Measurements from ENCODE around the gene ART1.
"Not testable (repeated sequence)": the region's sequence is repeated elsewhere in the genome, so short reads cannot be mapped to it uniquely, and the experiment has no call there.

Gene ART1, protein sequence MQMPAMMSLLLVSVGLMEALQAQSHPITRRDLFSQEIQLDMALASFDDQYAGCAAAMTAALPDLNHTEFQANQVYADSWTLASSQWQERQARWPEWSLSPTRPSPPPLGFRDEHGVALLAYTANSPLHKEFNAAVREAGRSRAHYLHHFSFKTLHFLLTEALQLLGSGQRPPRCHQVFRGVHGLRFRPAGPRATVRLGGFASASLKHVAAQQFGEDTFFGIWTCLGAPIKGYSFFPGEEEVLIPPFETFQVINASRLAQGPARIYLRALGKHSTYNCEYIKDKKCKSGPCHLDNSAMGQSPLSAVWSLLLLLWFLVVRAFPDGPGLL
- total RNA-seq: 0 to 0.44 (median 0) reads per million in 17 experiments

DNA sequence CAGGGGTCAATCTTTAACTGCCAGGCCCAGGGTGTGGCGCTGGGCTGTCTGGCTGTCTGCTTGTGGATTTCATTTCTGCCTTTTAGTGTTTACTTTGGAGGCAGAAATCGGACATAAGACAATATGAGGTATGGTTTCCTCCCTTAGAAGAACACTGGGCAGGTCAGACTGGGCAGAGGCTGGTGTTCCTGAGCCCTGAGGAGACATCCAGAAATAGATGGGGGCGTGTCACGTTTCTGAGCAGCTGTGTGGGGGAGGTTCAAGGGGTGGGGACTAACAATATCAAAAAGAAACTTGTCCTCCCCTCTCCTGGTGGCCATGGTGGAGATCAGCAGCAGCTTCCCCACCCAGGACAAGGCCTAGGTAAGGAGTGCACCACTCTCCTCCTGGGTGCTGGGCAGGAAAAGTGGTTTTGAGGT, at the start of gene ART1:
ART1 (plus strand) TSS at position 312 of the 419 bp plus-strand sequence. CDS start 14,086 bp downstream, outside the sequence.
- no peak for DNase-seq

DNA sequence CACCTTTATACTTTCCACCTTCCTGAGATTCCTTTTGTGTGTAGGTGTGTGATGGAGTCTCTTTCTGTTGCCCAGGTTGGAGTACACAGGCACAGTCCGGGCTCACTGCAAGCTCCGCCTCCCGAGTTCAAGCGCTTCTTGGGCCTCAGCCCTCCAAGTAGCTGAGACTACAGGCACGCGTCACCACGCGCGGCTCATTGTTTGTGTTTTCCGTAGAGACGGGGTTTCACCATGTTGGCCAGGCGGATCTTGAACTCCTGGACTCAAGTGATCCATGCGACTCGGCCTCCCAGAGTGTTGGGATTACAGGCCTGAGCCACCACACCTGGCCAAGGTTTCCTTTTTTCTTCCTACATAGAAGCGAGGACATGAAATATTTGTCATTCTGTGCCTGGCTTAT, 47.2 kb upstream of the ART1 start:
- not testable (repeated sequence) for DNase-seq

DNA sequence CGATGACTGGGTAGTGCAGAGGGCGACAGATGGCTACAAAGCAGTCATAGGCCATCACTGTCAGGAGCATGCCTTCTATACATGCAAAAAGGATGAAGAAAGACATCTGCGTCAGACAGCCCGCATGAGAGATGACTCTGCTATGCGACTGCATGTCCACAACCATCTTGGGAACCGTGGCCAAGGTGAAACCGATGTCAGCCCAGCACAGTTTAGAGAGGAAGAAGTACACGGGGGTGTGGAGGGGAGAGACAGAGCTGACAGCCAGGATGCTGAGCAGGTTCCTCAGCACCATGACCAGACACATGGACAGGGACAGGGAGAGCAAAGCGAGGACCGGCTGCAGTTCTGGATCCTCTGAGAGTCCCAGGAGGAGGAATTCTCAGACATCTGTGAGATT, 44.7 kb upstream of the ART1 start:
- not testable (repeated sequence) for DNase-seq

DNA sequence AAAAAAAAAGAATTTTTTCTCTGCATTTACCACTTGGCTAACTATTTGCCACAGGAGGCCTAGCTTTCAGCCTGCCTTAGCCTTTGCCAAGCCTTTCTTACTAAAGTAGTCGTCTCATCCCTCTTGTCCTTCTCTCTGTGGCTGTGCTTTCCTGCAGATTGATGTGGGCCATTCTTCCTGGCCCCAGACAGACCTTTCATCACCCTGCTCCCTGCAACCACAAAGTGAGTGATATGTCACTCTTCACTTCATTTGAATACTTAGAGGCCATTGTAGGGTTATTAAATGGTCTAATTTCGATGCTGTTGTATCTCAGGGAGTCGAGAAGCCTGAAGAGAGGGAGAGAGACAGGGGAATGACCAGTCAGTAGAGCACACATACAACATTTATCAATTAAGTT, 40.8 kb upstream of the ART1 start:
- DNase-seq: no peak

DNA sequence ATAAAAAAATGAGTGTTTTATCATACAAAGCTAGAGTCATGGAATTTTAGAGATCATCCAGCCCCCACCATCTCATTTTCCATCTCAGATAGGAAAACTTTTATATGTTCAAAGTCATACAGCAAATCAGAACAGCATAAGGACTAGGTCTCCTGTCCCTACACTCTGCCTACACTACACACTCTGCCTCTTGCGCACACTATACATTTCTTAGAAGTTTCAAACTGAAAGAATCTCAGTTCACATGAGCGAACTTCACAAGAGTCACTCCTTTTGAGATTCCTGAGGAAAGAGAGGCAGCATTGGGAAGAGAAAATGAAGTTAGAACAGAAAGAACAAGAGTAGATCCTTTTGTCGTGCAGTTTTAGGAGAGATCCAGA, 39.7 kb upstream of the ART1 start:
- DNase-seq: no peak

DNA sequence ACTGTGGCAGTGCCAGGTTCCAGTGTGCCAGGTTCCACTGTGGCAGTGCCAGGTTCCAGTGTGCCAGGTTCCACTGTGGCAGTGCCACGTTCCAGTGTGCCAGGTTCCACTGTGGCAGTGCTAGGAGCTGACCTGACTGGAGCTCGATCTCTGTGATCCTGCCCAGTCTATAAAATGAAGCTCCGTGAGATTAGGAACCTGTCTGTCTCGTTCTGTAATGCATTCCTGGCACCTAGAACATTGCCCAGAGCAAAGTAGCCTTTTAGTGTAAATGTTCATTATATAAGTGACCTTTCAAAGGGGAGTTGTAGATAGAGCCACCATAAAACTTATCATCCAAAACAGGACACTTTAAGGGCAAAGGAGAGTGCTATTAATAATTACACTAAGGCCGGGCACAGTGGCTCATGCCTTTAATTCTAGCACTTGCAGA, 39.1 kb upstream of the ART1 start:
- no peak for DNase-seq

DNA sequence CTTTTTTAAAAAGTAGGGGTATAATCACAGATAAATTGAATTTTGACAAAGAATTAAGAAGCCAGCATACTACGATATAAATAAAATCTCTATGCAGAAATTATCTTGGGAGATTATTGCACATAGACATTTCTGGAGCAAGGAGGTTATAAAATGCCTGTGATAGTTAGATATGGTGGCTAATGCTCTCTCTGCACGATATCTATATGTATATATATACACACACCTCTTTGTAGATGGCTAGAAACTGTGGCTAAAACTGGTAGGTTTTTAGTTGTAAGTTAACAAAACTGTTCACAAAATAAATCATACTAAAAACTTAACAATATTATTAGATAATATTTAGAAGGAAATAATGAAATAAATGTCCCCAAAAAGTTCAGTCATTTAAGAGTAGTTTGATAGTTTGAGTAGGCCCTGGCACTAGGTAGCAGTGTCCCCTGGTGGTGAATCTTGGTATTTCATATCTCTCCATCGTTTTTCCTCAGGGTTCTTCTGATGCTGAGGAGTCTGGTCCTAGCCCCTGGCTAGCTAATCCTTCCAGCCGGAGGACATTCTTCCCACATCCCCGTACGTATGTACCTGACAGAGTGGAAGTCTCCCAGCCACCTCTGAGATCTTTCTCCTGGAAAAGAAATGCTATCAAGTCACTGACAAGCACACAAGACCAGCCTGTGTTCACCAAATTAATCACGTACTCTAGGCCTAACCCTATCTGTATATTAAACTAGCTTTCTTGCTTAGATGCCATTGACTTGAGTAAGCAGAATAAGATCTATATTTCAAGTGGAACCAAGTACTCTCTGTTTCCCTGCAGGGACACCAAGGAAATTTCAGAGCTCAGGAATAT, 35.3 kb upstream of the ART1 start:
- peak; percentile 53 to 69 (median 64) for DNase-seq

DNA sequence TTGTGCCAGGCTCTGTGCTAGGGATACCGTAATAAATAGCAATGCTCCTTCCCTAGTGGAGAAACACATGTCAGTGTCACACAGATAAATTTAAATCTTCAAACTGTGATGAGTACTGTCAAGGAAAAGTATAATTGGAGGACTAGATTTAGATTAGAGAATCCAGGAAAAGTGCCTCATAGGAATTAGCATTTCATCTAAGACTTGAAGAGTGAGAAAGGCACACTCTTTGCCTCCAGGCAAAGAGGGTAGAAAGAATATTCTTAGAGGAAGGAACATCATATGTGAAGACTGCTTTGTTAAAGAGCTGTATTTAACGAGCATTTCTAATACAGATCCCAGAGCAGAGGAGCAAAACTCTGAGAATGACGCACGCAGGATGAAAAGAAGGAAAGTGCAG, 34.1 kb upstream of the ART1 start:
- no peak for DNase-seq

DNA sequence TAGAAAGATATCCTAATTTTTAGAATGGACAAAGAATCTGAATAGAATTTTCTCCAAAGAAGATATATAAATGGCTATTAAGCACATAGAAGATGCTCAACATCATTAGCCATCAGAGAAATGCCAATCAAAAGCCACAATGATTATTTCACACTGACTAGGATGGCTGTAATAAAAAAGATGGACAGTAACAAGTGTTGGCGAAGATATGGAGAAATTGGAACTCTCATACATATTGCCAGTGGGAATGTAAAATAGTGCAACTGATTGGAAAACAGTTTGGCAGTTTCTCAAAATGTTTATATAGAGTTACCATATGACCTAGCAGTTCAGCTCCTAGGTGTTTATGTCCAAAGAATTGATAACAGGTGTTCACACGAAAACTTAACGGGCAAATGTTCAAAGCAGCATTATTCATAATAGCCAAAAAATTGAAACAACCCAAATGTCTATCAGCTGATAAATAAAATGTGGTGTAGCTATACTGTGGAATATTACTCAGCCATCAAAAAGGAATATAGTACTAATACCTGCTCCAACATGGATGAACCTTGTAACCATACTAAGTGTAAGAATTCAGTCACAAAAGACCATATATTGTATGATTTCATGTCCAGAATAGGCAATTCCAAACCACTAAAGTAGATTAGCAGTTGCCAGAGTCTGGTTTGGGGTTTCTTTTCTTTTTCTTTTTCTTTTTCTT, 32.8 kb upstream of the ART1 start:
- no peak for DNase-seq

DNA sequence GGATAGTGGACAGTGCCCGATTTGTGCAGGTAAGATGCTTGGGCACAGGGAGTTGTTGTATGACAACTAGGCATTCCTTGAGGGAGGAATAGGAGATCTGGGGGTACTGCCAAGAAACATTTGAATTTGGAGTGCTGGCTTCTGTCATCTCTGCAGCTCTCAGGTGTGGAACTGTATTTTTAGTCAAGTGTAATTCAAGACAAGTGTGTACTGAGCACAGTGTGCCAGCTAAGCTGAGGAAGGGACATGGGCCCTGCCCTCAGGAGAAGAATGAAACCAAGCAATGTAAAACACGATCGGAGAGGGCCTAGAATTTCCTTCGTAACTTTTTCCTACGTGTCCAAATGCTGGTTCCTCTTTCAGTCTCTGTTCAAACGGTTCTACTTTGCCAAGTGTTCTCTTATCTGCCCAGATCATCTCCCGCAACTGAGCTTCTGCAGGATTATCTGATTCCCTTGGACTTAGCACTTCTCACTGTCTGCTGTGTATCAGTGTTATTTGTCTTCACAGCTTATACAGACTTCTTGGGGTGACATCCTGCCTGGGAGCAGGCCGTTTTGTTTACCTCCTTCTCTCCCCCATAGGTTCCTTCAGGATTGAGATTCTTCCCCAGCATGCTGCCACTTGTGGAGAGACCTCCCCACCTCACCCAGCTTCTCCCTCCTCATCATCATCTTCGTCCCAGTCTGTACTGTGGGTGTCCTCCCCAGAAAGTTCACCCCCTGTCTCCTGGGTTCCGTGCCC, 30.8 kb upstream of the ART1 start:
- peak; percentile 44 to 65 (median 53) for DNase-seq

DNA sequence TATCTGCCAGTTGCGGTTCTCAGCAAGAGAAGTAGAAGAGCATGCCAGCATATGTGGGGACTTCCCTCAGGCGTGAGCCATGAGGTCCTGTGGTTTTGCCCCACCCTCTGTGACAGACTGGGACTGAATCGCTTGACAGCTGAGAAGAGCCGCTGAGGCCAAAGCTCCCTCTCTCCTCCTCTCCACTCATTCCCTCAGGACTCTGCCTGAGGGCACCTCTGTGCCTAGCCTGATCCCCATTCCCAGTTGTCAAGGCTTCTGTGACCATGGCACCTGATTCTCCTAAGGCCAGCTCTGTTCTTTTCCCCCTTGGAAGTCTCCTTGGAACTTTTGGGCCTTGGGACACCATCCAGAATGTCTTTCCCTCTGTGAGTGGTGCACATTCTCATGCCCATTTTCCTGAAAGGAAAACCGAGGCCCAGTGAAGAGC, 30.2 kb upstream of the ART1 start:
- DNase-seq: peak; percentile 70 to 87 (median 84)

DNA sequence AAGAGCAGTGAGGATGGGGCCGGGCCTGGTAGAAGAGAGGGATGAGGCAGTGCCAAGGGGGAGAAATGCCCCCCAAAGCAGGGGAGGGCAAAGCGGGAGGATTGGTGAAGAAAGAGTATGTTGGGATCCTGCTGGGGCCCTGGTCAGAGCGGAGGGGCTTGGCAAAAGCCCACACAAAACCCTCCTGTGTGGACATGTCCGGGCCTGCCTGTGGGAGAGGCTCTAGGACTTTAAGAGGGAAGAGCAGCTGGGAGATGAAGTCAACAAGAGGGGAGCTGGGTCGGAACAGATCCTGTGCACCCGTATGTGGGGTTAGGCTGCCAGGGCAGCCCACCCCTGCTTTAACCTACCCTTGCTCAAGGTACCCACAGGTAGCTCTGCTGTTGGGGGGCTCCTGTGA, 28.9 kb upstream of the ART1 start:
- no peak for DNase-seq

DNA sequence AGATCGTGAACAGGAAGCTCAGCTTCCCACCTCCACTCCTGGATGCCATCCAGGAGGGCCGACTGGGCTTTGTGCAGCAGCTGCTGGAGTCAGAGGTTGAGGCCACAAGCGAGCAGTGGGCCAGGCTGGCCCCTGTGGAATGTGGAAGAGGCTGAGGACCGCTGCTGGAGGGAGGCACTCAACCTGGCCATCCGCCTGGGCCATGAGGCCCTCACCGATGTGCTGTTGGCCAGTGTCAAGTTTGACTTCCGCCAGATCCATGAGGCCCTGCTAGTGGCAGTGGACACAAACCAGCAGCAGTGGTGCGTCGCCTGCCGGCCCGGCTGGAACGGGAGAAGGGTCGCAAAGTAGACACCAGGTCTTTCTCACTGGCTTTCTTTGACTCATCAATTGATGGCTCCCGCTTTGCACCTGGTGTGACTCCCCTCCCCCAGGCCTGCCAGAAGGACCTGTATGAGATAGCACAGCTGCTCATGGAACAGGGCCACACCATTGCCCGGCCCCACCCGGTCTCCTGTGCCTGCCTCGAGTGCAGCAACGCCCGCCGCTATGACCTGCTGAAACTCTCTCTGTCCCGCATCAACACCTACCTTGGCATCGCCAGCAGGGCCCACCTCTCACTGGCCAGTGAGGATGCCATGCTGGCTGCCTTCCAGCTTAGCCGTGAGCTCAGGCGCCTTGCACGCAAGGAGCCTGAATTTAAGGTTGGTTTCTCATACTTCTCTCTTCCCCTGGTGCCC, 28.0 kb upstream of the ART1 start:
- no peak for DNase-seq

DNA sequence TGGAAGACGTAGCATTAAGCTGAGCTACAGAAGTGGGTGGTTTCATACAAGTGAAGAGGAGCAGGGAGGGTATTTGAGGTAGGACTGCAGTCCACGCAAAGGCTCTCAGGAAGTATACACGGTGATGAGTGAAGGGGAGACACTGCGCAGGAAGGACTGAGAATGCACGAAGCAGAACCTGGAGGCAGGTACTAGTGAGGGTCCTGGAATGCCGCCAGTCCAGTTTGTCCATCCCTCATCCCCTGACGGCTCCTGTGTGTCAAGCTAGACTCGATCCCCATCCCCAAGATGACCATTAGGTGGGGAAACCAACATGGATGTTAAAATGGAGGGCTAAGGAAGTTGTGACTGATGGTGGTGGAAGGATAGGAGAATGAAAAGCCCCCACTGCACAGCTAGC, 26.9 kb upstream of the ART1 start:
- DNase-seq: no peak

DNA sequence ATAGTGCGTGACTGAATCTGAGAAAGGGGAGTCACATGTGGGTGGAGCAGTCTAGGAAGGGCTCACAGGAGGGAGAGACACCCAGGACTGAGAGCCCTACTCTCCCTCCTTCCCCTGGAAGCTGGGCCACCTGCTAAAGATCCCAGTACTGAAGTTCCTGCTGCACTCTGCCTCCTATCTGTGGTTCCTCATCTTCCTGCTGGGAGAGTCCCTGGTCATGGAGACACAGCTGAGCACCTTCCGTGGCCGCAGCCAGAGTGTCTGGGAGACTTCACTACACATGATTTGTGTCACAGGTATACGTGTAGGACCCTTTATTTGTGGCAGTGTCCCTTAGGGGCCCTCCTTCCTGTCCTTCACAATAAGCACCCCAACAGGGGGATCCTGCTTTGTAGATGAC, 22.4 kb upstream of the ART1 start:
- DNase-seq: no peak

DNA sequence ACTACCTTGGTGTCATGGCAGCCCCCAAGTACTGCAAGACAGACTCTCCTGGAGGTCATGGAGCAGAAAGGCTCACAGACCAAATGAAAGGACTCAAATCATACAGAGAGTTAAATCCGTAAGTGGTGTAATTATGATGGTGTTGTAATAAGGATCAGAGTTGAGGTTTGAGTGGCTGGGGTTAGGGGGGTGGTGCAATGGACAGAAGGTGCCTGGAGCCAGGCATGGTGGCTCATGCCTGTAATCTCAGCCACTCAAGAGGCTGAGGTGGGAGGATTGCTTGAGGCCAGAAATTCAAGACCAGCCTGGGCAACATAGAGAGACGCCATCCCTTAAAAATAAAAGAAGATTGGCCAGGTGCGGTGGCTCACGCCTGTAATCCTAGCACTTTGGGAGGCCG, 21.8 kb upstream of the ART1 start:
- no peak for DNase-seq

DNA sequence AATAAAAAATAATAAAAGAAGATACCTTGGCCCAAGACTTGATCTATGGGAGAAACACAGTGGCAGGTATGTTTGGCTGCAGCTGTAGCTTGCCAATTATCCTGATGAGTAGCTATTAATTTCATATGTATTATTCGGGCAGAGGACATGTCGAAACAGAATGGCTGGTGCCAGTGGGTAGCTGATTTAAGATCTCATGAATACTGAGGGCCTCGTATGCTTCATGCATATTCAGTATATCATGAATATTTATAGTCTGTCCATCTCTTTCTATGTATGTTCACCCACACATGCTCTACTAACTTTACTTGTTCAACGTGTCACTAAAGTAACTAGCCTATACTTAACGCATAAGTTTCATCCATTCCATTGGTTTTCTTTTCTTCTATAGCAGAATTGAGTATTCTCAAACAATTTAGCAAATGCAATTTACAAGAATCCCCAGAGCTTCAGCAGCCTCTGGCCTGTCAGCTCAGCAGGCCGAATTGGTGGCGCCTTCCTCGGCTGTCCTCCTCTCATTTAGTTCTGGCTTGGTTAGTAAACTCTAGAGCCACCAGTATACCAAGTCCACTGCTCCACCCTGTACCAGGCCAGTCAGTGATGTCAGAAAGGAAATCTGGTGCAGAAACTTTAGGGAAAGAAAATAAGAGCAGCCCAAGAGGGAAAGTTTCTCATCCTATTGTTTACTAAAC, 21.0 kb upstream of the ART1 start:
- DNase-seq: no peak

DNA sequence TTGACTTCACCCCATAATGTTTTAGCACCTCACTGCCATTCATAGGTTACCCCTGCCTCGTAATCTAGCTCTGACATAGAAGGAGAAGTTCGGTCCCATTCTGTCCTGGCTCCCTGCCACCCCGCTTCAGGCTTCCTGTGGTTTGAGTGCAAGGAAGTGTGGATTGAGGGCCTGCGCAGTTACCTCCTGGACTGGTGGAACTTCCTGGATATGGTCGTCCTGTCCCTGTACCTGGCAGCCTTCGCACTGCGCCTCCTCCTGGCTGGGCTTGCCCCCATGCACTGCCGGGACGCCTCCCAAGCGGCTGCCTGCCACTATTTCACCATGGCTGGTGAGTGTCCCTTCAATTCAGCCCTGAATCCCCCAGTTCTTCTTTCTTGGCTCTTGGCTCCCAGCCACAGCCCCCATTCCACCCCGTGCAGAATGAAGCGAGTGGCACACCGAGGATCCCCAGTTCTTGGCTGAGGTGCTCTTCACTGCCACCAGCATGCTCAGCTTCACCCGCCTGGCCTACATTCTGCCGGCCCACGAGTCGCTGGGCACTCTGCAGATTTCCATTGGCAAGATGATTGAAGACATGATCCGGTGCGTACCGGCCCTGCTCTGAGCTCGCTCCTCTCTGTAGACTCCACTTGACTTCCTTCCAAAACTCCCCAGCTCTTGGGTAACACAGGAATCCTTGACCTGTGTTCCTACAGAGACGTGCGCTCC, 18.5 kb upstream of the ART1 start:
- DNase-seq: peak; percentile 75 to 88 (median 85)

DNA sequence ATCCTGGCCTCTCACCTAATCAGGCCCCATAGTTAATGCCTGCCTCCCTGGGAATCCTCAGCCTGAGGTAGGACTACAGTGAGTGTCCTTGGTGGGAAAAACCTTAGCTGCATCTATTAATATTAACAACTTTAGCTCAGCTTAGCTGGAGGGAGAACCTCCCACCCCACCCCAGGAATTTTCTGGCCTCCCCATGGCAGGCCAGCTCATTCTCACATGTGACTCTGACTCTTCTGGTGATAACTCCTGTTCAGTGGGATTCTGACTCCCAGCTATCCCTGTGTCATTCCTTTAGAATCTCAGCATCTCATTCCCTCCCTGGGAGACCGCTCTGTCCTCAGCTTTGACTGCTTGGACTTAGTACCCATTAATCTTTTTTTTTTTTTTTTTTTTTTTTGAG, 17.6 kb upstream of the ART1 start:
- no peak for DNase-seq

DNA sequence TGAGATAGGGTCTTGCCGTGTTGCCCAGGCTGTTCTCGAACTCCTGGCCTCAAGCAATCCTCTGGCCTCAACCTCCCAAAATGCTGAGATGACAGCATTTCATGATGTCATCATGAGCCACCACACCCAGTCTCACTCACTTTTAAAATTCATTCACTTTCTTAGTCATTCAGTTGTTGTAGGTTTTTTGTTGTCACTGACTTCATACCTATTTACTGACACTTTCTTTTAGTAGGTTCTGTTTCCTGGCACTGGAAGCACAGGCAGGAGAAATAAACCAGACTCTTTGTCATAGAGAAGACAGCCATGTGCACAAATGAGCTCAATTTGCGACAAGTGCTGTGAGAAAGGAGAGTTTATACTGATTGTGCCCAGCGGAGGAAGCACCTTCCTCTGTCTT, 13.6 kb upstream of the ART1 start:
- no peak for DNase-seq

All from suppressor macrophage (primary cell).